BE2C (cell line): ENCODE results near the gene ANKRD33B.

ENCODE experiments used
- DNase-seq: peaks from one replicate; pipeline ENCODE4 v3.0.0-alpha.2; 2020
- H3K27me3 ChIP-seq: fragments of 250-450 bp; sonication (Bioruptor Pico); 2 replicates; pipeline ENCODE4 v1.5.1; 2020; ENCODE audit warnings: mild to moderate bottlenecking
- H3K36me3 ChIP-seq: fragments of 250-450 bp; sonication (Bioruptor Pico); 2 replicates; pipeline ENCODE4 v1.5.1; 2020; ENCODE audit warnings: mild to moderate bottlenecking
- H3K4me1 ChIP-seq: fragments of 250-450 bp; sonication (Bioruptor Pico); 2 replicates; pipeline ENCODE4 v1.5.1; 2020
- H3K4me3 ChIP-seq: 2 replicates; pipeline ENCODE4 v1.5.1; 2011; ENCODE audit warnings: low read depth, low read length
- H3K9me3 ChIP-seq: fragments of 250-450 bp; sonication (Bioruptor Pico); 2 replicates; pipeline ENCODE4 v1.5.1; 2020
- TF ChIP-seq, protein P1 (sequence below): IDR thresholded peaks from 2 replicates; pipeline ENCODE4 v1.5.1; 2012; ENCODE audit warnings: mild to moderate bottlenecking, low read depth, low read length

The ANKRD33B gene

DNA sequence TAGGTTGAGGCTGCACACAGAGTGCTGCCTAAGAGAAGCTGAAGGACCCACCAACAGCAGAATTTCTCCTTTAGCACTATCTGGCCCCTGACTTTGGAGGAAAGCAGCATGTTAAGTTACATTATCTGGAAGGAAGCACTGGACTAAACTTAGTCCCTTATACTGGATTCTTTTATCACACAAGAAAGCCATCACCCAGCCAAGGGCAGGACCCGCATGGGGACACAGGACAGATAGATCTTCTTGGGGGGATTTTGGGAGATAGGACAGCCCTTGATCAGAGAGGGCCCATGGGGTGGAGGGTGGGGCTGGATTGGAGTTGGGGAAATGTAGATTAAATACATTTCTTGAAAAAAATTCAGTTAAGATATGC, 14.4 kb downstream of the ANKRD33B start:
- TF ChIP-seq, protein P1, sequence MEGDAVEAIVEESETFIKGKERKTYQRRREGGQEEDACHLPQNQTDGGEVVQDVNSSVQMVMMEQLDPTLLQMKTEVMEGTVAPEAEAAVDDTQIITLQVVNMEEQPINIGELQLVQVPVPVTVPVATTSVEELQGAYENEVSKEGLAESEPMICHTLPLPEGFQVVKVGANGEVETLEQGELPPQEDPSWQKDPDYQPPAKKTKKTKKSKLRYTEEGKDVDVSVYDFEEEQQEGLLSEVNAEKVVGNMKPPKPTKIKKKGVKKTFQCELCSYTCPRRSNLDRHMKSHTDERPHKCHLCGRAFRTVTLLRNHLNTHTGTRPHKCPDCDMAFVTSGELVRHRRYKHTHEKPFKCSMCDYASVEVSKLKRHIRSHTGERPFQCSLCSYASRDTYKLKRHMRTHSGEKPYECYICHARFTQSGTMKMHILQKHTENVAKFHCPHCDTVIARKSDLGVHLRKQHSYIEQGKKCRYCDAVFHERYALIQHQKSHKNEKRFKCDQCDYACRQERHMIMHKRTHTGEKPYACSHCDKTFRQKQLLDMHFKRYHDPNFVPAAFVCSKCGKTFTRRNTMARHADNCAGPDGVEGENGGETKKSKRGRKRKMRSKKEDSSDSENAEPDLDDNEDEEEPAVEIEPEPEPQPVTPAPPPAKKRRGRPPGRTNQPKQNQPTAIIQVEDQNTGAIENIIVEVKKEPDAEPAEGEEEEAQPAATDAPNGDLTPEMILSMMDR: no peak
- H3K27me3 ChIP-seq: no peaks in the 10 kb centered on the region
- no peak overlapping the region for H3K4me3 ChIP-seq
- H3K9me3 ChIP-seq: no peaks in the 10 kb centered on the region
- H3K4me1 ChIP-seq: no peaks in the 10 kb centered on the region
- DNase-seq: no peak
- H3K36me3 ChIP-seq: no peaks in the 10 kb centered on the region

- H3K4me3 ChIP-seq: no peak overlapping the region
- no peak for DNase-seq
- no peaks in the 10 kb centered on the region for H3K9me3 ChIP-seq
- TF ChIP-seq, protein P1: no peak
- H3K36me3 ChIP-seq: no peaks in the 10 kb centered on the region
- H3K4me1 ChIP-seq: no peaks in the 10 kb centered on the region
- H3K27me3 ChIP-seq: no peaks in the 10 kb centered on the region
Measured at GRCh38 chr5:10578869-10579268, 15.0 kb downstream of the ANKRD33B start.

GRCh38 chr5:10579536-10580521, 16.0 kb downstream of the ANKRD33B start:
- TF ChIP-seq, protein P1: no peak
- Histone ChIP-seq H3K9me3 (no peaks in the 10 kb centered on the region), H3K27me3 (no peaks in the 10 kb centered on the region), H3K4me1 (no peaks in the 10 kb centered on the region), H3K4me3 (no peak overlapping the region), H3K36me3 (no peaks in the 10 kb centered on the region)
- DNase-seq: no peak

GRCh38 chr5:10580531-10581423, 16.9 kb downstream of the ANKRD33B start:
- Histone ChIP-seq H3K36me3 (no peaks in the 10 kb centered on the region), H3K9me3 (no peaks in the 10 kb centered on the region), H3K4me3 (no peak overlapping the region), H3K4me1 (no peaks in the 10 kb centered on the region), H3K27me3 (no peaks in the 10 kb centered on the region)
- no peak for DNase-seq
- TF ChIP-seq, protein P1: no peak

DNA sequence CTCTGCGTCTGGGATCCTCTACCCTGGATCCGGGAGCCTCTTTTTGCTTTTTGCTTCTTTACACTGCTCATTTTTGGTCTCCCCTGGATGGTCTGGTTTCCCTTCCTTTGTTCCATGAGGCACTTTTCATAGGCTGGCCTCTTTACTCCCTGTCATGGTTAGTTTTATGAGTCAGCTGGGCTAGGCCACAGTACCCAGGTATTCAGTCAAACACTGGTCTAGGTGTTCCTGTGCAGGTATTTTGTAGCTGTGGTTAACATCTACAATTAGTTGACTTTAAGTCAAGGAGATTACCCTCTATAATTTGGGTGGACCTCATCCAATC, 17.5 kb downstream of the ANKRD33B start:
- no peaks in the 10 kb centered on the region for H3K4me1 ChIP-seq
- no peak overlapping the region for H3K4me3 ChIP-seq
- TF ChIP-seq, protein P1: no peak
- H3K27me3 ChIP-seq: no peaks in the 10 kb centered on the region
- H3K9me3 ChIP-seq: no peaks in the 10 kb centered on the region
- DNase-seq: no peak
- no peaks in the 10 kb centered on the region for H3K36me3 ChIP-seq
